ELR (cell line): Measurements from ENCODE around the gene TSPEAR.
"Not testable (repeated sequence)": the region's sequence is repeated elsewhere in the genome, so short reads cannot be mapped to it uniquely, and the experiment has no call there.

Experiments used
- DNase-seq: peaks from one replicate; pipeline ENCODE4 v3.0.0-alpha.2; 2015; ENCODE audit warnings: low read depth

TSPEAR gene

GRCh38 chr21:44684077-44684476, 27.3 kb downstream of the TSPEAR start:
- no peak for DNase-seq

GRCh38 chr21:44682580-44683151, 28.7 kb downstream of the TSPEAR start:
- no peak for DNase-seq

GRCh38 chr21:44681861-44682579, 29.4 kb downstream of the TSPEAR start, which contains the start of gene KRTAP12-1:
Gene KRTAP12-1, minus strand, starts transcription at chr21:44682163. Its CDS starts 40 bp downstream, at chr21:44682123.
- no peak for DNase-seq

- no peak for DNase-seq
Measured at GRCh38 chr21:44681152-44681551, 30.2 kb downstream of the TSPEAR start.

- no peak for DNase-seq
Measured at GRCh38 chr21:44677881-44678280, 33.5 kb downstream of the TSPEAR start.

GRCh38 chr21:44671911-44672310, 39.5 kb downstream of the TSPEAR start:
- DNase-seq: no peak

GRCh38 chr21:44670642-44671432, 40.5 kb downstream of the TSPEAR start:
- DNase-seq: no peak

- no peak for DNase-seq
Measured at GRCh38 chr21:44667612-44668011, 43.8 kb downstream of the TSPEAR start.

GRCh38 chr21:44666401-44667320, 44.7 kb downstream of the TSPEAR start, which contains the start of gene KRTAP12-2:
Gene KRTAP12-2, minus strand, starts transcription at chr21:44666927. Its CDS starts 41 bp downstream, at chr21:44666886.
- no peak for DNase-seq

GRCh38 chr21:44664691-44665090, 46.7 kb downstream of the TSPEAR start:
- no peak for DNase-seq

GRCh38 chr21:44661567-44661966, 49.8 kb downstream of the TSPEAR start:
- not testable (repeated sequence) for DNase-seq

- no peak for DNase-seq
Measured at GRCh38 chr21:44658913-44659595, 52.3 kb downstream of the TSPEAR start.

- no peak for DNase-seq
Measured at GRCh38 chr21:44658541-44658910, 52.8 kb downstream of the TSPEAR start.

GRCh38 chr21:44657635-44658540, 53.5 kb downstream of the TSPEAR start, which contains the start of gene KRTAP12-3:
Gene KRTAP12-3, plus strand, starts transcription at chr21:44657932. Its CDS starts 48 bp downstream, at chr21:44657980.
- DNase-seq: no peak

GRCh38 chr21:44656868-44657267, 54.5 kb downstream of the TSPEAR start:
- DNase-seq: no peak

- no peak for DNase-seq
Measured at GRCh38 chr21:44654576-44655175, 56.7 kb downstream of the TSPEAR start, which contains the start of gene KRTAP12-4. Gene KRTAP12-4, minus strand, starts transcription at chr21:44654659. Its CDS starts 45 bp downstream, at chr21:44654614.

- DNase-seq: no peak
Measured at GRCh38 chr21:44653656-44654575, 57.5 kb downstream of the TSPEAR start.

GRCh38 chr21:44653123-44653522, 58.2 kb downstream of the TSPEAR start:
- no peak for DNase-seq
